Psoas muscle (tissue), 8 donors: ENCODE results near the gene MTHFSD. TPM values are rescaled to one million over a fixed set of nuclear protein-coding genes. Genes with fewer than 3 reads are reported as not detected.

ENCODE experiments used
- ATAC-seq, 4 donors: fragments of 200-7000 bp; cut with Tn5 transposase; one replicate each; pipeline ENCODE4 v1.9.1; 2020; ENCODE audit warnings: moderate library complexity in 3 of 4, mild to moderate bottlenecking in 2 of 4
- DNase-seq, 2 donors: peaks; one replicate each; pipeline ENCODE4 v3.0.0-alpha.2; 2020
- H3K27ac ChIP-seq: fragments of 200-600 bp; one replicate; pipeline ENCODE4 v1.8.0; 2022
- H3K27me3 ChIP-seq, 3 donors: fragments of 200-600 bp in 1 of 3; one replicate each; pipeline versions ENCODE4 v1.6.1 to v1.8.0; 2013 to 2022; ENCODE audit warnings: low read length in 2 of 3, mild to moderate bottlenecking in 2 of 3, moderate library complexity in 1 of 3; ENCODE audit not compliant: insufficient read depth in 3 of 3
- H3K36me3 ChIP-seq, 2 donors: fragments of 200-600 bp in 1 of 2; one replicate each; pipeline versions ENCODE4 v1.6.1 to v1.8.0; 2013 to 2022; ENCODE audit warnings: low read depth in 1 of 2, mild to moderate bottlenecking in 1 of 2, moderate library complexity in 1 of 2; ENCODE audit not compliant: insufficient read depth in 1 of 2
- H3K4me1 ChIP-seq: fragments of 200-600 bp; one replicate; pipeline ENCODE4 v1.8.0; 2022
- H3K4me3 ChIP-seq: fragments of 200-600 bp; one replicate; pipeline ENCODE4 v1.8.0; 2022; ENCODE audit warnings: mild to moderate bottlenecking
- H3K9me3 ChIP-seq: fragments of 200-600 bp; one replicate; pipeline ENCODE4 v1.8.0; 2022
- CTCF ChIP-seq: fragments of 200-600 bp; IDR thresholded peaks from one replicate; pipeline ENCODE4 v1.8.0; 2022; ENCODE audit warnings: antibody characterized with exemption
- WGBS, 3 donors: extraction: QIAGEN DNeasy Blood & Tissue Kit; methylation state at CpG; one replicate each; pipeline versions ENCODE4 v1.1.6 to v1.1.7; 2013; 5-methylcytosine and 5-hydroxymethylcytosine counted together
- intact Hi-C, 2 donors: fragments of 100-400 bp; cut with DNase I; formaldehyde crosslinking; loops; one replicate each; pipeline versions ENCODE4 v1.11.0 to v1.14.2; 2022
- polyA plus RNA-seq, 3 donors: library from polyadenylated mRNA; stranded (reverse); fragments of 200-250 nt; gene quantifications; one replicate each; pipeline ENCODE4 v1.2.3, GENCODE V29; 2013
- total RNA-seq, 4 donors: library from RNA; stranded (reverse); fragmentation: NEBNext Ultra II Directional in 2 of 4; extraction: Animal tissue kit (Norgen Biotek cat#: 25700) in 2 of 4; gene quantifications; one replicate each; pipeline versions ENCODE4 v1.2.1 to v1.2.4, GENCODE V29; 2021 to 2023
- donor health status: healthy with polysubstance abuse.
- donor health status: DM: no; HTN: no; CAD: no; lungs with moderate emphysema.
- donor health status: Bipolar disorder and iron deficiency.
- donor health status: healthy.
- donor health status: DM: yes; HTN: yes; CAD: no.
- donor health status: DM: no; HTN: no; CAD: no.
- donor health status: DM: no; HTN: no; CAD: no.
- donor health status: DM: yes; HTN: yes; CAD: no.

The MTHFSD gene
- total and polyA plus RNA-seq, 7 donors = 4.3 to 16.0 (median 8.1) TPM

GRCh38 chr16:86480444-86480843 lies 74.6 kb downstream of the MTHFSD start:
- DNase-seq = no peak
- Histone ChIP-seq H3K4me3 (no peak overlapping the region), H3K36me3 (no peaks in the 10 kb centered on the region), H3K27ac (no peak overlapping the region), H3K27me3 (peaks cover 8 to 89% (median 33%) of the 10 kb centered on the region in 3 donors), H3K9me3 (peaks cover 6% of the 10 kb centered on the region), H3K4me1 (no peaks in the 10 kb centered on the region)
- ATAC-seq = no peak
- intact Hi-C loops = no loop called here
- no peak for TF ChIP-seq CTCF
- WGBS, 3 donors = 23 to 36% (median 34%) methylated on average over 15 of the region's 15 CpGs

Other genes starting within 250 kb of the MTHFSD start
- under 1 TPM in 2 of 4 donors, not detected in 2; 0.06 to 0.12 TPM for gene FOXF1, start 44.7 kb downstream of the MTHFSD start, total RNA-seq
- under 1 TPM; 0.01 to 0.03 (median 0.01) TPM for gene FOXF1, start 44.7 kb downstream of the MTHFSD start, polyA plus RNA-seq
- gene FOXC2, start 11.6 kb upstream of the MTHFSD start, total RNA-seq = under 1 TPM; 0.15 to 0.34 (median 0.26) TPM
- gene FOXC2, start 11.6 kb upstream of the MTHFSD start, polyA plus RNA-seq = under 1 TPM; 0.14 to 0.18 (median 0.16) TPM
- under 1 TPM; 0.12 to 0.57 (median 0.31) TPM for gene FOXL1, start 23.3 kb upstream of the MTHFSD start, total RNA-seq
- gene FOXL1, start 23.3 kb upstream of the MTHFSD start, polyA plus RNA-seq = 1 to 10 TPM in 1 of 3 donors, under 1 TPM in 2; 0.14 to 1.3 (median 0.18) TPM